ENCODE data around the gene PLAAT2.
"Not testable (repeated sequence)": the region's sequence is repeated elsewhere in the genome, so short reads cannot be mapped to it uniquely, and the experiment has no call there.

Gene PLAAT2

DNA sequence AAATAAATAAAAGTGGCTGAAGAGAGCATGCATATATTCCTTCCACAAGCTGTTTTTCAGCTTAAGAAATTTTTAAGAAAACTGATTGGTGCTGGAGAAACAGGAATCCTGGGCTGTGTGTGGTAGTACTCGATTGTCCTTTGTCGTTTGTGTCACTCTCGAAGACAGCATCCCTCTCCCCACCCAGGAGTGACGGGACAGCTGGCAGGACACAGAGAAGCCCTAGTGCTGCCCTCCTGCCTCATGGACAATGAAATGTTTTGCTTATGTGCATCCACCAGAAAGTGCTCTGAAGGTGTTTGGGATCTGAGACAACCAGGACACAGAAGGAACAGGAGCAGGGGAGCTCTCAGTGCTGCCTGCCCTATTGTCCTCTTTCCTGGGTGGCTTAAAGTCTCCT lies 13.8 kb downstream of the PLAAT2 start:
- no peak for DNase-seq (ENCODE audit: low read depth in 2 of 2)

DNA sequence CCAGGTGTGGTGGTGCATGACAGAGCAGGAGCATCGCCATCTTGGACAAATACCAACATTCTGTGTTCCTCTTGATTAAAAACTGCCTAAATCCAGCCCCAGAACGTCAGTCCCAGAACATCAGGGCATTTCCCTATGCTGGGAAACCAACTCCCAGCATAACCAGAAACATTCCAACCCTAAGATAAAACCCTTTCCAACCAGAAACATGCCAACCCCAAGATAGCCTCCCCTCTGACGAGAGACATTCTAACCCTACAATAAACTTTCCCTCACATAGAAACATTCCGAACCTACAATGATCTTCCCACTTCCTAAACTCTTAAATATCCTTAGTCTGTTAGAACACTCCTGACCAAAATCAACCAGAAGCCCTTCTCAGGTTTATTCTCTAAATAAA lies 15.0 kb downstream of the PLAAT2 start:
- DNase-seq (ENCODE audit: low read depth in 2 of 2): no peak

DNA sequence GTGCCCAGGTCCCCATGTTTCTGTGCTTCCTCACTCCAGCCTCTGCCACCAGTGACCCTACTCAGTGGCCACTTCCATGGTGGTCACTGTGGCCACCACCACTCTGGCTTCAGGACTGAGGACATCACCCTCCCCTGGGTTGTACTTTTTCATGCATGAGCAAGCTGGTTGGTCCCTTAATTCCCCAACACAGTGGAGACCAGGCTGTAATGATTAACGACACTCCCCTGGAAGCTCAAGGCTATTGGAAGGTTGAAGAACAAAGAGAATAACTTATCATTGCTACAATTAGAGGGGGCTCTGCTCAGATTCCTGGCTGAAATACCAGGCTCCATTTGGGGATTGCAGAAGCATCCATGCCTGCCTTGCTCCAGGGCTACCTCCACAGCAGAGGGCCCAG lies 16.1 kb downstream of the PLAAT2 start:
- DNase-seq (ENCODE audit: low read depth in 2 of 2): no peak

DNA sequence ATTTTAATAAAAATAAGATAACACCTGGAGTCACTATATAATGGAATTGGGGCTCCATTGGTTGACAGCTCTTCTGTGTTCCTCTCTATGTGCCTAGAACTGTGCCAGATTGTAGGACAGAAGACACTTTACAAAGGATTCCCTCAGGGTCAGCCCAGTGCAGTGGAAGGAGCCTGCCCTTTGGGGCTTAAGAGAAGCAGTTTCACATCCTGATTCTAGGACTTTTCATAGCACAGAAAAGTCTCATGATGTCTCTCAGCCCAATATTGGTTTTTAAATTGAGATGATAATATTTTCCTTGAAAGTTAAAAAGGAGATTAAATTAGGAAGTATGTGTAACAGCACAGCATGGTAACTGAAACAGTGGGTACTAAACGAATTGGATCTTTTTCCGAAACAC lies 19.5 kb downstream of the PLAAT2 start:
- DNase-seq (ENCODE audit: low read depth in 2 of 2): no peak

DNA sequence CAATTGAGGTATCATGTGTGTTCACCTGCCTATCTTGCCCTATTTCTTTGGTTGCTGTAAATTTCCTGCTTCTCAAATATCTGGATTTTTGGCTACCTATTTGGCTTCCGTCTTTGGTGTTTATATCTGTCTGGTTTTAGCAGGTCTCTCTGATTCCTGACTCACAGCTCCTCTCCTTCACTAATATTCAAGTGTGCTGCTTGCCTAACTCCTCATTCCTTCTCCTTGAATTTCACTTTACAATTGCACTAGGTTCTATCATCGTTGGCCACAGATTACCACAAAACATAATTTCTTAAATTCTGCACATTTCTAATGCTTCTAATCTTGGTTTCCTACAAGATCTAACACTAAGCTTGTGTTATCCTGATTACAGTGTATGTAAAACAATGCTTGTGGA lies 20.7 kb downstream of the PLAAT2 start:
- not testable (repeated sequence) for DNase-seq (ENCODE audit: low read depth in 2 of 2)

DNA sequence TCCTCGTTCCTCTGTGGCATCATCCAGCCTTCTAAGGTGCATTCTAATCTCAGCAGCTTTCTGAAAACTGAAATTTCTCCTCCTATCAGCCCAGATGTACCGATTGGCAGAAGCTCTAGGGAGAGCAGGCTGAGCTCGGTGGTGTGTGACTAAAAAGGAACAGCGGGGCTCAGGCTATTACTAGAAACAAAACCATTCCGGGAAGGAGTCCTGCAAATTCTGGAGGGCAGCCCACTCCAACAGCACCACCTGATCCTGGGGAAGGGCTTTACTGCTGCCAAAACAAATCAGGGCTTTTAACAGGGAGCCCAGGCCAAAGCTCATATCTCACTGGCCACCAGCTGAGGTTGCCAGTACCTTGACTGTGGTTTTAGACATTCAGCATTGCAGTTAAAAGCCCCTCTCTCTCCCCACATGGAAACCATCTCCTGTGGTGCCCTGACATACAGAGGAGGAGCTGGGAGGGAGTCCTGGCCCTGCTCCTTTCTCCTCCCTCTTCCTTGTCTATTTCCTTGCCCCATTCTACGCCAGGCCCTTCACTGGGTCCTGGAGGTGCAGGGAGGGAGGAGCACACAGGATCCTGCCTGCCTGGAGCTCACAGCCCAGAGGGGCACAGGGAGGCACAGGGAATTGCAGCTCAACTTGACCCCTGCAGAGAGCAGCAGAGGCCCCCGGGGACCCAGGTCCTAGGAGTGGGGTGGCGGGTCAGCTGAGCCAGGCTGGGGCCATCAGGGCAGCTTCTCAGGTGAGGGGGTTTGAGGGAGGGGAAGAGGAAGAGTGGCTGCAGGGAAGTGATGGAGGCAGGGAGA lies 25.7 kb downstream of the PLAAT2 start:
- DNase-seq (ENCODE audit: low read depth in 2 of 2): no peak

DNA sequence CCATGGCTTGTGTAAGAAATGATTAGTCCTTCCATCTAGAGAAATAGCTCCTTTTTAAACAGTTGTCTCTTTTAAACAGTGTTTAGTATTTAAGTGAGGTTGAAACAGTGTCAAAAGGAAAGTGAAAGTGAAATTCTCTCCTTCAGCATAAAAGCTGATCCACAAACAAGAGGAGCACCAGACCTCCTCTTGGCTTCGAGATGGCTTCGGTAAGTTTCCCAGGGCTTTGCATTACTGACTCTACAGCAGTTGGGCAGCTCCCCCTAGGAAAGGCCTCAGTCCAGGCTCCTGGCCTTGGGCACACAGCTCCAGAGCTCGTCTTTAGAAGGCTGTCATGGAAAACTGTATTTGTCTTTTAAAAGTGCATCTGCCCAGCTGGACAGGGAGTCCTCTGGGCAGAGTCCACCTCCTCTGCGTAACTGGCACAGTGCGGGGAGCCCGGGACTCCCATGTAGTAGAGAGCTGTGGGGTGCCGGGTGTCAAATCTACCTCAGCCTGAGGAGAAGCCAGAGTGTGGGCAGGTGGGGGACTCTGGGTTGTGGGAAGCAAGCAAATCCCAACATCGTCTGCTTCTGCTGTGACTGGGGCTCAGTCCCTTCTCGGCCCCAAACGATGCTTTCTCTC lies 26.4 kb downstream of the PLAAT2 start, which contains the start of gene PLAAT4:
TSS of gene PLAAT4 (plus strand) at position 140 of the 624 bp plus-strand sequence. CDS start at position 201, 61 bp downstream.
- DNase-seq (ENCODE audit: low read depth in 2 of 2): no peak

DNA sequence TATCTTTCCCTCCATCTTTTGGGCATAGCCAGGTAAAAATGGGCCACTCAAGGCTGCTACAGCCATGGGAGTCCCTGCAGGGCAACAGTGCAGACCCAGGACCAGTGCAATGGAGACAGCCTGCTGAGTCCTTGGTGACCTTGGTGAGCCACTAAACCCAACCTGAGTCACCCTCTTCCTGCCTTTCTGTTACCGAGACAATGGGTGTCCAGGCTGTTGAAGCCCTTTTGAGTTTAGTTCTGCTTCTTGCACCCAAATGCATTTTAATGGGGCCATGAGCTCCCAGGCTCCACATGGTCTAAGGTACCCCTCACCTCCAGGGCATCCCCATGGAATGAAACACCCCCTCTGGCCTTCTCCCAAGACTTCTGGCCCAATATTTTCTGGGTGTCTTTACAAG lies 27.4 kb downstream of the PLAAT2 start:
- peak in 1 of 2 donors; percentile 32 for DNase-seq (ENCODE audit: low read depth in 2 of 2)

DNA sequence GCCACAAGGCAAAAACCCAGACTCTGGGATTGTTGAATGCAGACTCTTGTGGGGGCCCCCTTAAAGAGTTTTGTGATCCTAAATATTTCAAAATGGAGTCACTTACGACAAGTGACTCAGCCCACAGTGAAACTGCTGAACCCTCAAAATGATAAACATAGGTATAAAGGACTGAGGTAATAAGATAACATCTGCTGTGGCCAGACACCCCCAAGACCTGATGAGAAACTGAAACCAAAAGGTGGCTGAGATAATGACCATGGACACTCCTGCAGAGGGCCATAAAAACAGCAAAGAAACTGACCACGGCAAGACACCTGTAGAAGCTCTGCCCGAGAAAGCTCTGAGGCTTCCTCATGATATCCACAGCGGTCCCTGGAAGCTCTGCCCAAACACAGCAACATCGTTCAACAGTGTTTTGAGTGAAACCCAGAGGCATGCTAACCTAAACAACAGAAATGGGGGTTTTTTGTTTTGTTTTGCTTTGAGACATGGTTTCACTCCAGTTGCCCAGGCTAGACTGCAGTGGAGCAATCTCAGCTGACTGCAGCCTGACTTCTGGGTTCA lies 28.2 kb downstream of the PLAAT2 start:
- no peak for DNase-seq (ENCODE audit: low read depth in 2 of 2)

DNA sequence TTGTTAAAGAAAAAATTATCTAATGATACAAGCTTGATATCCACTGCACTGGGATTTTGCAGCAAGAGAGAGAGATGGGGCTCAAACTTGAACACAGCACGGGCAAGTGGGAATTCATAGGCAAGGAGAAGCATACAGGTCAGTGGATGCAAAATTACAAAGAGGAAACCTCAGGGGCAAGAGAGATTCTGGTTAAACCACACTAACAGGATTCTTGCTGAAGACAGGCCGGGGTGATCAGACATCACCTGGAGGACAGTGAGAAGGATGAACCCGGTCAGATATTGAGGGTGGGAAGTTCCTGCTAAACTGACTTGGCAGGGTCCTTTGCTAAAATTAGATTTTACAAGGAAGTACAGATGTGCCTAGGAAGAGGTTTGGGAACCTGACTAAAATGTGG lies 29.1 kb downstream of the PLAAT2 start:
- DNase-seq (ENCODE audit: low read depth in 2 of 2): no peak

DNA sequence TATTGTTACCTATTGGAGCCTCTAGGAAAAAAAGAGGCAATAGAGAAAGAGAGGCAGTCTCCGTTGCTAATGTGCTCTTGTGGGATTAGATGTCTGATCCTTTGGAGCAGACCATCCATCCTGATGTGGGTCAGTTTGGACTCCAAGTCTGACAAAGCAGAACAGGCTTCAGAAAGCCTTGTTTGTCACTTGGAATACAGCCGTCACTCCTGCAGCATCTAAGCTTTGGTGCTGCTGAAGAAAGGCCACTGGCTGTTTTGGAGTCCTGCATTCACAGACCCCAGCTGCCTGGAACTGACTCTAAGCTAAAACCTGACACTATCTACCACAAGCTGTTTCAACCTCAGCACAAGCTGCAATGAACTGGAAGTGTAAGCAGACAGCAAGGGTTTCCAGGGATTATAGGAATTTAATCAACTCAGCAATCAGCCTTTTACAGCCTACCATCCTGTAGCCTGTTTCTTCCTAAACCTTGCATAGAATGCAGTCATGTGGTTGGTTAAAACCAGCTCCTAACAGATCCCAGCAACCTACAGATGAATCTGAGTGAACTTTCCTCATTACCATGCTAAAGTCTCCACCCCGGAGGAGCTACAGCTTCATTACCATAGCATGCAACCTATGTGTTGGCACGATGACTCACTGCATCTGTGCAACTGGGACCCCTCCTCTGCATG lies 30.2 kb downstream of the PLAAT2 start:
- no peak for DNase-seq (ENCODE audit: low read depth in 2 of 2)

DNA sequence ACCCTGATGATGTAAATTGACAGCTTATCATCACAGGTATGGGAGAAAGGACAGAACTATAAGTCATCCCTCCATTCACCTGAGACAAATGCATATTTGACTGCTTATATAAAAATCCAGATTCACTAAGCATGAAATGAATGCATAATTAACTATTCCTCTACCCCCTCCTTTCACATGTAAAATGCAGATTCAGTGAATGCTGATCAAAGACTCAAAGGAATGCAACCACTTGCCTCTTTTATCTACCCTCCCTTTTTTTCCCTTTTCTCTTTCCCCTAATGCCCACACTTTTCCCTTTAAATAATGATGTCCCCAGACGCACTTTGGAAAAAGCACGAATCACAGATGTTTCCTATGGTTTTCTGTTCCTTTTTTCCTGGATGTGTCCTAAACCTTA lies 31.1 kb downstream of the PLAAT2 start:
- no peak for DNase-seq (ENCODE audit: low read depth in 2 of 2)

DNA sequence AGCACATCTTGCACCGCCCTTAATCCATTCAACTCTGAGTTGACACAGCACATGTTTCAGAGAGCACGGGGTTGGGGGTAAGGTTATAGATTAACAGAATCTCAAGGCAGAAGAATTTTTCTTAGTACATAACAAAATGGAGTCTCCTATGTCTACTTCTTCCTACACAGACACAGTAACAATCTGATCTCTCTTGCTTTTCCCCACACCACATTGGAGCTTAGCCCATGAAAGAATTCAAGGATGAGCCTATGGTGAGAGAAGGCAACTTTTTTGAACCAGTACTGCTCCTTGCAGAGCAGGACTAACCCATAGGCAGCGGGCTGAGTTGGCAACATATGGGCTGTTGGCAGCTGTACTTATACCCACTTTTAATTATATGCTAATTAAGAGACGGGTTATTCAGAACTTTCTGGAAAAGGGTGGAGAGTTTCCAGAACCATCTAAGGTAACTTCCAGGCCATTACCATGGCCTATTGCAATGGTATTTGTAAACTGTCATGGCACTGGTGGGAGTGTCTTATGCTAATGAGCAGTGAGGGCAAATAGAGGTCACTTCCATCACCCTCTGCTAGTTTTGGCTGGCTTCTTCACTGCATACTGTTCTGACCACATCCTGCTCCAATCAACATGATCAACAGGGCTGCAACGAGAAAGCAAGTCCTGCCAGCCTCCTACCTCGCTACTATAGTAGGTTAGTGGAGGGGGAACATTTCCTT lies 31.9 kb downstream of the PLAAT2 start:
- DNase-seq (ENCODE audit: low read depth in 2 of 2): not testable (repeated sequence)

DNA sequence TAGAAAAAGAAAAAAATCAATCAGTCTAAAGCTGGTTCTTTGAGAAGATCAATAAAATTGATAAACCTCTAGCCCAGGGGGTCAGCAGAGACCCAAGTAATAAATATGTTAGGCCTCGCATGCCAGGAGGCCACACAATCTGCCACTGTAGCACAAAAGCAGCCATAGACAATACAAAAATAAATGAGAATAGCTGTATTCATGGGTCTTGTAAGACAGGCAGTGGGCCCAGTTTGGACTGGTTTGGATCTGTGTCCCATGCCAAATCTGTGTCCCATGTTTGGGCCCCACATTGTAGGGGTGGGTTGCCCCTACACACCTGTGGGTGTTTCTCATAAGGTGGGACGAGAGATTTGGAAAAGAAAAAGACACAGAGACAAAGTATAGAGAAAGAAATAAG lies 33.2 kb downstream of the PLAAT2 start:
- no peak for DNase-seq (ENCODE audit: low read depth in 2 of 2)

DNA sequence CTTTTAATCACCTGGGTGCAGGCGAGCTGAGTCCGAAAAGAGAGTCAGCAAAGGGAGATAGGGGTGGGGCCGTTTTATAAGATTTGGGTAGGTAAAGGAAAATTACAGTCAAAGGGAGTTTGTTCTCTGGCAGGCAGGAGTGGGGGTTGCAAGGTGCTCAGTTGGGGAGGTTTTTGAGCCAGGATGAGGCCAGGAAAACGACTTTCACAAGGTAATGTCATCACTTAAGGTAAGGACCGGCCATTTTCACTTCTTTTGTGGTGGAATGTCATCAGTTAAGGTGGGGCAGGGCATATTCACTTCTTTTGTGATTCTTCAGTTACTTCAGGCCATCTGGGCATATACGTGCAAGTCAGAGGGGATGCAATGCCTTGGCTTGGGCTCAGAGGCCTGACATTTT lies 33.8 kb downstream of the PLAAT2 start:
- DNase-seq (ENCODE audit: low read depth in 2 of 2): not testable (repeated sequence)

DNA sequence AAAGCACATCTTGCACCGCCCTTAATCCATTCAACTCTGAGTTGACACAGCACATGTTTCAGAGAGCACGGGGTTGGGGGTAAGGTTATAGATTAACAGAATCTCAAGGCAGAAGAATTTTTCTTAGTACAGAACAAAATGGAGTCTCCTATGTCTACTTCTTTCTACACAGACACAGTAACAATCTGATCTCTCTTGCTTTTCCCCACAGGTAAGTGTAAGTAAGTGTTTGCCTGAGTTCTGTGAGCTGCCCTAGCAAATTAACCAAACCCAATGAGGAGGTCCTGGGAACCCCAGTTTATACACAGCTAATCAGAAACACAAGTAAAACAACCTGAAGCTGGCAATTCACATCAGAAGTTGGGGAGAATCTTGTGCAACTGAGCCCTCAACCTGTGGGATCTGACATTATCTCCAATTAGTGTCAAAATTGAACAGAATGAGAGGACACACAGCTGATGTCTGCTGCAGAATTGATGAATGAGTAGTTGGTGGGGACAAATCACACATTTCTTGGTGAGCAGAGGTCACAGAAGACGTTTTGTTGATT lies 34.4 kb downstream of the PLAAT2 start:
- DNase-seq (ENCODE audit: low read depth in 2 of 2): not testable (repeated sequence)

DNA sequence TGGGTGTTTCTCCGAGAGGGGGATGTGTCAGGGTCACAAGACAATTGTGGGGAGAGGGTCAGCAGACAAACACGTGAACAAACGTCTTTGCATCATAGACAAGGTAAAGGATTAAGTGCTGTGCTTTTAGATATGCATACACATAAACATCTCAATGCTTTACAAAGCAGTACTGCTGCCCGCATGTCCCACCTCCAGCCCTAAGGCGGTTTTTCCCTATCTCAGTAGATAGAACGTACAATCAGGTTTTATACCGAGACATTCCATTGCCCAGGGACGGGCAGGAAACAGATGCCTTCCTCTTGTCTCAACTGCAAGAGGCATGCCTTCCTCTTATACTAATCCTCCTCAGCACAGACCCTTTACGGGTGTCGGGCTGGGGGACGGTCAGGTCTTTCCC lies 35.0 kb downstream of the PLAAT2 start:
- not testable (repeated sequence) for DNase-seq (ENCODE audit: low read depth in 2 of 2)

DNA sequence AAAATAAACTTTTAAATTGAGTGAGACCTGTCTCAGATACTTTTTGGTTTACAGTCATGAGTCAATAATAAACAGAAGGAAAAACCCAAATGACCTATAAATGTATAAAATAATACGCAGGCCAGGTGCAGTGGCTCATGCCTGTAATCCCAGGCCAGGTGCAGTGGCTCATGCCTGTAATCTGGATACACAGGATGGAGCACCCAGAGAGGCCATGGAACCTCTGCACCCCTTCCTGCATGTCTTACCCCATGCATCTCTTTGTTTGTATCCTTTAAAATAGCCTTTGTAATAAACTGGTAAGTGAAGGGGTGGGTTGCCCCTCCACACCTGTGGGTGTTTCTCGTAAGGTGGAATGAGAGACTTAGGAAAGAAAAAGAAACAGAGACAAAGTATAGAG lies 35.5 kb downstream of the PLAAT2 start:
- no peak for DNase-seq (ENCODE audit: low read depth in 2 of 2)

DNA sequence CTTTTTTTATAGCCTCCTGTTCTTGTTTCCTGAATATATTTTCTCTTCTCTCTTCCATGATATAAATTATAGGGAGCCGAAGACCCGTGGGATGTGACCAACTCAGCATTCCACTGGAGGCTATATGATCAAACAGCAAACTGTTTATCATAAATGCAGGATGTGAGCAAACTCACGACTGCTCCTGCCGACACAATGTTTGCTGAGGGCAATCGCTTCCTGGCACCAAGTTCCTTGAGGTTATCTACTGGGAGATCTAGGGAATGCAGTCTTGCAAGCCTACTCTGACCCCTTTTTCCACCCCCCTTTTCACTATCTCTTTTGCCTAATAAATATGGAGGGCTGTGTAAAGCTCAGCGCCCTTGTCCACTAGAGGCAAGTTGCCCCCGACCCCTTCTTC lies 40.0 kb downstream of the PLAAT2 start:
- DNase-seq (ENCODE audit: low read depth in 2 of 2): no peak

DNA sequence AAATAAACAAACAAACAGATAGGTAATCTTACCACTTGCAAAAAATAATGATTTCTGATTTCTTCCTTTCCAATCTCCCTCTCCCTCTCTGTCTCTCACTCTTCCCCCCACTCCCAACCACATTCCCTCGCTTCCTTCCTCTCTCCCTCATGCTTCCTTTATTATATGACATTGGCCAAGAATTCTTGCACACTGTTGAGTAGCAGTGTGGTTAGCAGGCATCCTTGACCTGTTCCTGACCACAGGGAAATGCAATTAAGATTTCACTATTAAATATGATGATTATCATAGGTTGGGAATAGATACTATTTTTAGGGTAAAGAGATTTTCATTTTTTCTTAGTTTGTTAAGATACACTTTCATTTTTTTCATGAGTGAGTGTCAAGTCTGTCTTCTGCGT lies 41.3 kb downstream of the PLAAT2 start:
- no peak for DNase-seq (ENCODE audit: low read depth in 2 of 2)

DNA sequence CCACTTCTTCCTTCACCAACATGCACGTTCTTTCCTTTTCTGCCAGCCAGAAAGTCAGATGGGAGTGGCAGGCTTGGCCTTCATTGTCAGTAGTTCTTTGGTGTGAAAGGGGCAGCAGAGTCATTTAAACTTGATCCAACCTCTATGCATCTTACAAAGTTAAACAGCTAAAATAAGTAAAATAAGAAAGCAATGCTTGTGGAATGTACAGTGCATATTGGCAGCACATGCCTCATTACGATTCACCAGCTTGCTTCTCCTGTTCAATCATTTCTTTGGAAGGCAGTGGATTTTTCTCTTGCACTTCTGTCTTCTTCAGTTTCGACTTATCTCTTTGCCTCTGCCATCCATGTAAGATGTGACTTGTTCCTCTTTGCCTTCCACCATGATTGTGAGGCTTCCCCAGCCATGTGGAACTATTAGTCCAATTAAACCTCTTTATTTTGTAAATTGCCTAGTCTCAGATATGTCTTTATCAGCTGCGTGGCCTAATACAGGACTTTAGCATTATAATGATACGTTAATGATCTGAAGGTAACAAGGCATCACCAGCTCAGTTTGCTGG lies 42.5 kb downstream of the PLAAT2 start:
- DNase-seq (ENCODE audit: low read depth in 2 of 2): no peak

Measured in stimulated activated CD8-positive, alpha-beta memory T cell treated with anti-CD3 and anti-CD28 coated beads, Interleukin-15, amount 100 ng/mL, for 48 hours (primary cell).